HG03025 (cell line): ENCODE measurements around the gene AGAP1.
"Not testable (repeated sequence)": the region's sequence is repeated elsewhere in the genome, so short reads cannot be mapped to it uniquely, and the experiment has no call there.

Experiments
- ATAC-seq: cut with Tn5 transposase; IDR thresholded peaks from one replicate; pipeline ENCODE4 v1.9.1; 2021; ENCODE audit warnings: mild to moderate bottlenecking, moderate library complexity; ENCODE audit not compliant: unreplicated experiment, low FRiP score

The AGAP1 gene

GRCh38 chr2:236056141-236056540, 562.3 kb downstream of the AGAP1 start:
- ATAC-seq: no peak

DNA sequence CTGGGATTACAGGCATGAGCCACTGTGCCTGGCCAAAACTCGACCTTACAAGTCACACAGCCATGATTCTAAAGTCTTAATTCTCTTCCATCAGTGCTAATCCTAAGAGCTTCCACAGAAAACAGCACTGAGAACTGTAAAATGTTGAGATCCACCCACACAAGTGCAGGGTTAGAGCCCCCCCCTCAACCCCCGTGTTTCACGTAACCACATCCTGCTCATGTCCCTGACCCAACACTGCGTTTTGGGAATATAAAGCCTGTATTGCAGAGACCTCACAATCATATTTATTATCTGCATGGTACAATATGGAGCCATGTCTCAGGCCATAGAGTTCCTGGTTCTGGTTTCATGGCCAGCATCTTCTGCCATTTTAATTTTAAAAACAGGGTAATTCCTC, 563.5 kb downstream of the AGAP1 start:
- no peak for ATAC-seq

- ATAC-seq: no peak
These were observed 567.7 kb downstream of the AGAP1 start for GRCh38 chr2:236061497-236061896.

GRCh38 chr2:236061899-236062298, 568.1 kb downstream of the AGAP1 start:
- ATAC-seq: no peak

- ATAC-seq: not testable (repeated sequence)
These were observed 569.0 kb downstream of the AGAP1 start for GRCh38 chr2:236062806-236063205.

GRCh38 chr2:236063994-236064393, 570.2 kb downstream of the AGAP1 start:
- no peak for ATAC-seq

DNA sequence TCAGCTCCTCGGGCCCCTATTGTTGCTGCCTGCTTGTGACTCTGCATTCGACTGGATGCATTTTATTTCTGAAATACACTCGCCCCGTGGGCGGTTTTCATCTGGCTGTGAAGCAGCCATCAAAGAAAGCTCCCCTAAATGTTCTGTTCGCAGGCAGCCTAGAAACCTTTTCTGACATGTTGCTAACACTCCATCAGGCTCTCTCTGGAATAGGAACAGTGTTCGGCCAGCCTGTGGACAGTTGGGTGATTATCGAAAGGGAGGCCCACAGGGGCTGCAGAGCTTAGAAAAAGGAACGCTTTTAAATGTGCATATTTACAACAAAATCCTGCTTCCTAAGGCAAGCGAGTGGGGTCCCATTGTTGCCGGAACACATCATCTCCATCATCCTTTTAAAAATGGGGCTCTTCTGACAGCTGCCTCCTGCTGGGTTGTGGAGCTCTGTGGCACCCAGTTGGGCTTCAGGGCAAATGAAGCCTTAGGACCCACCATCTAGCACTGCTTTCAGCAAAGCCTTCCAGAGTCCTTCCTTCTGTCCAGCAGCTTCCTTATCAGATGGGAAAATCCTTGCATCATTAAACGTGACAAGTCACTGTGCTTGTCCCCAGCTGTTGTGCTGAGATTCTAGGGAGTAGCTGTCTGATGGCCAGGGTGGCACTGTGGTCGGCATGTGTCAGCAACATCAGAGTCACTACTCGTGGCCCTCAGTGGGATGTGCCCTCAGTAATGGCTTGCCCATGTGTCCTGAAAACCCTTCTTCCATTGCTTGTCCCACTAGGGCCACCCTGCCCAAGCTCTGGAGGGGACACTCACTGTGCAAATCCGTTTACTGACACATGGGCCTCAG, 571.7 kb downstream of the AGAP1 start:
- no peak for ATAC-seq

DNA sequence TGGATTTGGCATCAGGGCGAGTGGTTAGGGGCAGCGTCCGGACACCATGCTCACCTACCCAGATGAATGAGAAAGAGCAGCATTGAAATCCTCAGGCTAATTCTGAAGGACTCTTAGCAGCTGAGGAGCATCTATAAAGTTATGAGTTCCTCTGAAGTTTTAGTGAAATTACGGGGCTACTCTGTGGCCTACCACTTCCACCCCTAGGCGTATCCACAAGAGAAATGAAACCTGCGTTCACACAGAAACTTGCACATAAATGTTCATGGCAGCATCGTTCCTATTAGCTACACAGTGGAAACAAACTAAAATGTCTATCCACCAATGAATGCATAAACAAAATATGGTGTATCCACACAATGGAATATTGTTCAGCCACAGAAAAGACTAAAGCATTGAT, 576.4 kb downstream of the AGAP1 start:
- ATAC-seq: no peak

GRCh38 chr2:236073246-236073645, 579.4 kb downstream of the AGAP1 start:
- no peak for ATAC-seq

- ATAC-seq: no peak
These were observed 580.2 kb downstream of the AGAP1 start for GRCh38 chr2:236073867-236074655.

GRCh38 chr2:236075802-236076201, 582.0 kb downstream of the AGAP1 start:
- no peak for ATAC-seq

DNA sequence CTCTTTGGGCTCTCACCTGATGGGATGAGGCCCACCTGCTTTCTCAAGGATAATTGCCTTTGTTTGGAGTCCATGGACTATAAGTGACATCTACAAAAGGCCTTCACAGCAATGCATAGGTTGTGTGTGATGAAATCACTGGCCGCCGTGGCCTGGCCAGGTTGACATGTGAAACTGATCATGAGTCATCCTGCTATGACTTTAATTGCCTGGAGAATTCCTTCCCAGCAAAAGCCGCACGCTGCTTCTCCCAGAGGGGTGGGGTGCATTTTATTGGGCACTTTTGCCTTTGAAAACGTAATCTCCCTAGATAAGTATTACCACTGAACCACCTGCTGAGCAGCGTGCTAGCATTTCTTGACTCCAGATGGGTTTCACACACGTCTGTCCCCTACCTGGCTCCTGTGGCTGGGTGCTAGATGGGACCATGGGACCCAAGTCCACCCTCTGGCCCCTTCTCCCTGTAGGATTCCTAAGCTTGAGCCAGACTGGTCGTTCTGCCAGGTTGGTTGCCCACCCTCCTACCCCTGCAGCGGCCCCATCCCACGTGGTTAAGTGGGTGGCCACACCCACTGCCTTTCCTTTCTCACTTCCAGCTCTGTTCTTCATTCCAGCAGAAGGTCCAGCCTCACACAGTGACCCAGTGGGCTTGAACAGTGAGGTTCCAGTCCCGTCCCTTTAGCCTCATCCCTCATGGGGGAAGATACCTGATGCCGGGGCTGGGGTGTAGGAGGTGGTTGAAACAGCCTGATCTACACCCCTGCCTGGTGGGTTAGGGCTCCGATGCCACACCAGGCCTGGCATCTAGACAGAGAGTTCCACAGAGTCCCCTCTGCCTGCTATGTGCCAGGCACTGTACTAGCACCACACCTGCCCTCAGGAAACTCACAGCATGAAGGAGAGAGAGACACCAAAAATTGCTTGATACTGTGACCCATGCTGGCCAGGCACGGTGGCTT, 584.7 kb downstream of the AGAP1 start:
- ATAC-seq: no peak

DNA sequence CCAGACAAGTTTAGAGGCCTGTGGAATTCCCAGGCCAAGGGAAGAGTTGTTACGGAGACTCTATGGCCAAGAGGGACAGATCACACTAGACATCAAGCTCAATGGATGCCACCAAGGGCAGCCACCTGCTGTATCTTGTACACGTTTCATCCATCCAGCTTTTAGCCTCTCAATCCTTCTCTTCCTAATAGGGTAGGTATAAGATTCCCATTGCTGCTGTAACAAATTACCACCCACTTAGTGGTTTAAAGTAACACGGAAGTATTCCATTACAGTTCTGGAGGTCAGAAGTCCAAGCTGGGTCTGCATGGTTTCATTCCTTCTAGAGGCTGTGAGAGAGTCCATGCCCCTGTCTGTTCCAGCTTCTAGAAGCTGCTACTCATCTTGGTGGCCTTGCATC, 586.6 kb downstream of the AGAP1 start:
- no peak for ATAC-seq

DNA sequence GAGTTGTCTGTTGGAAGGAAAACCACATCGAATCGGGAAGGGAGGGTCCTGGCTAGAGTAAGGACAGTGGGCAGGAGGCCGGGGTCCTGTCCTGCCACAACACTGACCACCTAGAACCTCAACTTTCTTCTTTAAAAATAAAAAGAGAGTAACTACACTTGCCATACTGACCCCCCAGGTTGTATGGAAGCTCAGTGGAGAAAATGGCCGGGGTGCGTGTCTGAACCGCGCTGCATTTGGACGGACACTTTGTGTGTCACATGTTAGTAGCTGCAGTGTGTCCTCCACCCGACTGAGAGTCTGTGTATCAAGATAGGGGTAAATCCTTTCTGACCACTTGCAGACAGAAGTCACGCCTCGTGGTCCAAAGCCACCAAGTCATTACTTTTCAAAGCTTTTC, 587.3 kb downstream of the AGAP1 start:
- no peak for ATAC-seq

- ATAC-seq: no peak
These were observed 588.2 kb downstream of the AGAP1 start for GRCh38 chr2:236082061-236082460.

GRCh38 chr2:236083934-236084333, 590.1 kb downstream of the AGAP1 start:
- no peak for ATAC-seq

- no peak for ATAC-seq
These were observed 591.4 kb downstream of the AGAP1 start for GRCh38 chr2:236085211-236085610.

- no peak for ATAC-seq
These were observed 591.8 kb downstream of the AGAP1 start for GRCh38 chr2:236085647-236086046.

DNA sequence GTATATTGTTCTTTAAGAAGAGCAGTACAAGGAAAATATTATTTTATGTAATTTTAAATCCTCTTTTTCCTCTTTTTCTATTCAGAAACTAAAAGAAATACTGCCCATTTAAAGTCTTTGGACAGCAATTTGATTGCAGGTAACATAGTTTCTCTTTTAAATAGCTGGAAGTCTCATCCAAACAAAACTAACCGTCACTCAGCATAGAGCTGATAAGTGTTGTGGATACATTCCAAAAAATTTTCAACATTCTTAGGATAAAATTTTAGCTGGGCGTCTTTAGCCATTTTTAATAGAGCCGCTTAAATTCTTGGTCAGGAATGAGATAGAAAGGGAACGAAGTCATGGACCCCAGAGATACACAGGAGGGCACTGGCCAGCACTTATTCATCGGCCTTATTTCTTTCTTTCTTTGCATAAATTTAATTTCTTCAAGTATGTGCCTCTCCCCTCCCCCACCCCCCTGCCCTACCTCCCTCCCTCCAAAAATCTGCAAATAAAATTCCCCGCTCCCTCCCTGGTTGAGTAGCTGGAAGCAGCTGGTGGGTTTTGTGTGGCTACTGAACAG, 592.6 kb downstream of the AGAP1 start:
- no peak for ATAC-seq

DNA sequence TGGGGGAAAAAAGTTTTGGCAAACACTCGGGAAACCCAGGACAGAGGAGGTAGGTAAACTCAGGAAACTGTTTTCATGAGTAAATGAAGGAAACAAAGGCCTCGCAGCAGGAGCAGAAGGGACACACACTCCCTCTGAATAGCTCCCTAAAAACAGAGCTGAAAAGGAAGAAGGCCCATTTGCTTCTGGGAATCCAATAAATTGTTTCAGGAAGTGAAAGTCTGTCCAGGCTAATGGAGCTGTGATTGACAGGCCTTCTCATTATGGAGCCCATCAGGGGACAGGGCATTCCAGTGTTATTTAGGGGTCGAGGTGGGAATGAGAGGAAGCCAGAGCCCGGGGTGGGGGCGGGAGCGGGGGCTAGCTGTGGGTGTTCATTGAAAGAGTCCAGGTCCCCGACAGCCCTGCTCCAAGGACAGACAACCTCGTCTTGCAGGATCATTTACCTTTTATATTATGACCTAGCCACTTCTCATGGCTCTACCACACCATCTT, 593.2 kb downstream of the AGAP1 start:
- no peak for ATAC-seq
